ENCODE results near the gene SELENOF.

The SELENOF gene

GRCh38 chr1:86852782-86853408 is 61.0 kb downstream of the SELENOF start:
- no peak overlapping the region for H3K4me3 ChIP-seq (replicated peaks; ENCODE audit: low read depth, low read length)
- TF ChIP-seq, protein P1, sequence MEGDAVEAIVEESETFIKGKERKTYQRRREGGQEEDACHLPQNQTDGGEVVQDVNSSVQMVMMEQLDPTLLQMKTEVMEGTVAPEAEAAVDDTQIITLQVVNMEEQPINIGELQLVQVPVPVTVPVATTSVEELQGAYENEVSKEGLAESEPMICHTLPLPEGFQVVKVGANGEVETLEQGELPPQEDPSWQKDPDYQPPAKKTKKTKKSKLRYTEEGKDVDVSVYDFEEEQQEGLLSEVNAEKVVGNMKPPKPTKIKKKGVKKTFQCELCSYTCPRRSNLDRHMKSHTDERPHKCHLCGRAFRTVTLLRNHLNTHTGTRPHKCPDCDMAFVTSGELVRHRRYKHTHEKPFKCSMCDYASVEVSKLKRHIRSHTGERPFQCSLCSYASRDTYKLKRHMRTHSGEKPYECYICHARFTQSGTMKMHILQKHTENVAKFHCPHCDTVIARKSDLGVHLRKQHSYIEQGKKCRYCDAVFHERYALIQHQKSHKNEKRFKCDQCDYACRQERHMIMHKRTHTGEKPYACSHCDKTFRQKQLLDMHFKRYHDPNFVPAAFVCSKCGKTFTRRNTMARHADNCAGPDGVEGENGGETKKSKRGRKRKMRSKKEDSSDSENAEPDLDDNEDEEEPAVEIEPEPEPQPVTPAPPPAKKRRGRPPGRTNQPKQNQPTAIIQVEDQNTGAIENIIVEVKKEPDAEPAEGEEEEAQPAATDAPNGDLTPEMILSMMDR (IDR thresholded peaks at IDR 0.05; ENCODE audit: low read depth, low read length, missing control alignments) = no peak
- no peak for DNase-seq (ENCODE audit: extremely low read depth, low read depth)

GRCh38 chr1:86852289-86852688 is 61.6 kb downstream of the SELENOF start:
- no peak for DNase-seq (ENCODE audit: extremely low read depth, low read depth)
- no peak overlapping the region for H3K4me3 ChIP-seq (replicated peaks; ENCODE audit: low read depth, low read length)
- TF ChIP-seq, protein P1 (IDR thresholded peaks at IDR 0.05; ENCODE audit: low read depth, low read length, missing control alignments) = no peak

- DNase-seq (ENCODE audit: extremely low read depth, low read depth) = no peak
- H3K4me3 ChIP-seq (replicated peaks; ENCODE audit: low read depth, low read length) = no peak overlapping the region
- TF ChIP-seq, protein P1 (IDR thresholded peaks at IDR 0.05; ENCODE audit: low read depth, low read length, missing control alignments) = no peak
Measured at GRCh38 chr1:86849756-86850155, 64.2 kb downstream of the SELENOF start.

DNA sequence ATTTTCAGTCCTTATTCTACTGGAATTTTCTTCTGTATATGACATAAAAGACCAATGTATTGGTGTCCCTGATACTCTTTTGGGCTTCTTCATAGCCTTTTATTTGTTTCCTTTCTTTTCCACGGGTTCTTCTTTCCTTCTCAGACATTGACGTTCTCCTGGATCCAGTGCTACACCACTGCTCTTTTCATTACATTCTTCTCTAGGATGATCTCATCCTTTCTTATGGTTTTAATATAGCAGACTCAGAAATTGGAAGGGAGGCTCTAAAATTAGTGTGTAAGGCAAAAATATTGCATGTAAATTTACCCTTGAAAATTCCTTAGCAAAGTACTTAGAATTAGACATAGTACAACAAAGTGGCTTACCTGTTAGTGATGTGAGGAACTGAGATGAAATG is 65.3 kb downstream of the SELENOF start:
- H3K4me3 ChIP-seq (replicated peaks; ENCODE audit: low read depth, low read length) = no peak overlapping the region
- no peak for DNase-seq (ENCODE audit: extremely low read depth, low read depth)
- TF ChIP-seq, protein P1 (IDR thresholded peaks at IDR 0.05; ENCODE audit: low read depth, low read length, missing control alignments) = no peak

- TF ChIP-seq, protein P1 (IDR thresholded peaks at IDR 0.05; ENCODE audit: low read depth, low read length, missing control alignments) = no peak
- DNase-seq (ENCODE audit: extremely low read depth, low read depth) = peak; percentile 53
- H3K4me3 ChIP-seq (replicated peaks; ENCODE audit: low read depth, low read length) = no peak overlapping the region
Measured at GRCh38 chr1:86846164-86846647, 67.7 kb downstream of the SELENOF start.

- TF ChIP-seq, protein P1 (IDR thresholded peaks at IDR 0.05; ENCODE audit: low read depth, low read length, missing control alignments) = no peak
- no peak overlapping the region for H3K4me3 ChIP-seq (replicated peaks; ENCODE audit: low read depth, low read length)
- no peak for DNase-seq (ENCODE audit: extremely low read depth, low read depth)
Measured at GRCh38 chr1:86845514-86845913, 68.4 kb downstream of the SELENOF start.

DNA sequence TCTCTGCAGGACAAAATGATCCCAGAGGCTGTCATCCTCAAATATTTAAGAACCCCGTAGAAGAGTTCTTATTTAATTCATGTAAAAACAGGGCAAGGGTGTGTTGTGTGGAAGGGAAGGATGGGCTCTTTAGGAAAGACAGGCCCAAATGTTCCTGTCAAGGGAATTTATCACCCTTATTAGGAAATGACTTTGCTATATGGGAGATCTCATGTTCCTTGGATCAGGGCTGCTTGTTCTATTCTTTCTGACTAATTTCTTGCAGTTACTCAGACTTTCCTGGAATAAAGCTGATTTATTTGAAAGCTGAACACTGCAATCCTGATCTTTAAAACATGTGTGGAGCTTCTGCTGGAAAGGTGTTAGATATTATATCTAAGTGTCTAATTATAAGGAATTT is 72.8 kb downstream of the SELENOF start:
- no peak overlapping the region for H3K4me3 ChIP-seq (replicated peaks; ENCODE audit: low read depth, low read length)
- no peak for DNase-seq (ENCODE audit: extremely low read depth, low read depth)
- TF ChIP-seq, protein P1 (IDR thresholded peaks at IDR 0.05; ENCODE audit: low read depth, low read length, missing control alignments) = no peak

Measured in HFF-Myc (cell line).